DND-41 (cell line): ENCODE measurements around the gene DDX20.

ENCODE experiments used
- EZH2 ChIP-seq: IDR thresholded peaks from 3 replicates; pipeline ENCODE4 v1.6.1; 2012; ENCODE audit warnings: borderline replicate concordance, low read depth, mild to moderate bottlenecking, moderate library complexity, low read length, inconsistent platforms; ENCODE audit not compliant: severe bottlenecking
- TF ChIP-seq, protein P1 (sequence below): IDR thresholded peaks from 2 replicates; pipeline ENCODE4 v1.5.1; 2012; ENCODE audit warnings: borderline replicate concordance, low read length, moderate library complexity, mild to moderate bottlenecking; ENCODE audit not compliant: poor library complexity, severe bottlenecking; ENCODE audit errors: extremely low read depth

DNA sequence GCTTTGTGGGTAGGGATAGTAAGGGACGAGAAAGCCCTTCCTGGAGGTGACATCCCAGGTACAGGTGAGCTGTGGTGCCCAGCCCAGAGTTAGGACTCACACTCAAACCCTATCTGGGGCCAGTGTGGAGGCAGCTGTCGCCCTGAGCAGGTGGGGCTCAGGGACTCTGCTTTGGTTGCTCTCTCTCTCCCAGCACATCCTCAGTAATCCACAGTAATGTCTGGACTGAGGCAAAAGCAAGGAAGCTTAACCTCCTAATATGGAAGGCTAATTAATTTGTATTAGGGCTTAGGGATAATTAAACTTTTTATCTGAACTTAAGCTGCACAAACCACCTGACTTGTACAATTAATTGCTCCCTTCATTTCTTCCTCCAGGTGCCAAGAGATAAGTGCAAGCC is 38.2 kb downstream of the DDX20 start:
- TF ChIP-seq, protein P1, sequence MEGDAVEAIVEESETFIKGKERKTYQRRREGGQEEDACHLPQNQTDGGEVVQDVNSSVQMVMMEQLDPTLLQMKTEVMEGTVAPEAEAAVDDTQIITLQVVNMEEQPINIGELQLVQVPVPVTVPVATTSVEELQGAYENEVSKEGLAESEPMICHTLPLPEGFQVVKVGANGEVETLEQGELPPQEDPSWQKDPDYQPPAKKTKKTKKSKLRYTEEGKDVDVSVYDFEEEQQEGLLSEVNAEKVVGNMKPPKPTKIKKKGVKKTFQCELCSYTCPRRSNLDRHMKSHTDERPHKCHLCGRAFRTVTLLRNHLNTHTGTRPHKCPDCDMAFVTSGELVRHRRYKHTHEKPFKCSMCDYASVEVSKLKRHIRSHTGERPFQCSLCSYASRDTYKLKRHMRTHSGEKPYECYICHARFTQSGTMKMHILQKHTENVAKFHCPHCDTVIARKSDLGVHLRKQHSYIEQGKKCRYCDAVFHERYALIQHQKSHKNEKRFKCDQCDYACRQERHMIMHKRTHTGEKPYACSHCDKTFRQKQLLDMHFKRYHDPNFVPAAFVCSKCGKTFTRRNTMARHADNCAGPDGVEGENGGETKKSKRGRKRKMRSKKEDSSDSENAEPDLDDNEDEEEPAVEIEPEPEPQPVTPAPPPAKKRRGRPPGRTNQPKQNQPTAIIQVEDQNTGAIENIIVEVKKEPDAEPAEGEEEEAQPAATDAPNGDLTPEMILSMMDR, result no peak
- no peak for TF ChIP-seq EZH2
